IMR-90 (cell line): Measurements from ENCODE around the gene ARHGEF4. TPM values are rescaled to one million over a fixed set of nuclear protein-coding genes. Genes with fewer than 3 reads are reported as not detected.
"Not testable (repeated sequence)": the region's sequence is repeated elsewhere in the genome, so short reads cannot be mapped to it uniquely, and the experiment has no call there.

Experiments
- ATAC-seq: fragments of 200-7000 bp; cut with Tn5 transposase; 2 replicates; pipeline ENCODE4 v1.9.1; 2020; ENCODE audit warnings: low read depth, mild to moderate bottlenecking, moderate library complexity
- BruUV-seq: library from RNA; stranded (reverse); fragments of 400-500 nt; replicated peaks from 2 replicates; lab custom pipeline; 2021; lab: Mats Ljungman, UMichigan
- CTCF ChIA-PET: fragments of 300-600 bp; formaldehyde crosslinking; extraction: SDS; loops from one replicate; lab custom pipeline; 2021; ENCODE audit warnings: antibody characterized with exemption; lab: Yijun Ruan, JAX
- POLR2A ChIA-PET: fragments of 300-600 bp; sonication (Branson Sonifier 250); formaldehyde crosslinking; loops from one replicate; lab custom pipeline; 2022; ENCODE audit warnings: antibody characterized with exemption; ENCODE audit not compliant: unreplicated experiment; lab: Charles Lee
- DNase-seq: peaks from one replicate; pipeline ENCODE4 v3.0.0; 2013
- H2AFZ ChIP-seq: replicated peaks from 2 replicates; pipeline ENCODE3; 2013; ENCODE audit warnings: low read length, mild to moderate bottlenecking; ENCODE audit not compliant: poor library complexity
- H2AK5ac ChIP-seq: 2 replicates; pipeline ENCODE4 v1.6.1; 2013; ENCODE audit warnings: low read depth, low read length, inconsistent platforms
- H2AK9ac ChIP-seq: replicated peaks from 2 replicates; pipeline ENCODE3; 2013; ENCODE audit warnings: mild to moderate bottlenecking, low read depth, low read length, moderate library complexity; ENCODE audit not compliant: poor library complexity
- H2BK120ac ChIP-seq: 2 replicates; pipeline ENCODE4 v1.6.1; 2013; ENCODE audit warnings: low read depth, low read length, inconsistent platforms
- H2BK15ac ChIP-seq: 3 replicates; pipeline ENCODE4 v1.6.1; 2013; ENCODE audit warnings: low read depth, low read length, inconsistent platforms
- H2BK20ac ChIP-seq: 2 replicates; pipeline ENCODE4 v1.6.1; 2013; ENCODE audit warnings: low read depth, mild to moderate bottlenecking, inconsistent platforms, low read length, moderate library complexity
- H2BK5ac ChIP-seq: 2 replicates; pipeline ENCODE4 v1.6.1; 2013; ENCODE audit warnings: mild to moderate bottlenecking, low read depth, low read length, inconsistent platforms; ENCODE audit not compliant: poor library complexity, severe bottlenecking
- H3K14ac ChIP-seq: replicated peaks from 2 replicates; pipeline ENCODE4 v1.6.1; 2013; ENCODE audit warnings: low read depth, low read length, inconsistent platforms
- H3K18ac ChIP-seq: 2 replicates; pipeline ENCODE4 v1.6.1; 2013; ENCODE audit warnings: low read depth, low read length, control low read depth
- H3K23ac ChIP-seq: 2 replicates; pipeline ENCODE4 v1.6.1; 2013; ENCODE audit warnings: low read depth, low read length, inconsistent platforms
- H3K27ac ChIP-seq: 2 replicates; pipeline ENCODE4 v1.5.1; 2013; ENCODE audit warnings: mild to moderate bottlenecking, control low read depth, low read length; ENCODE audit not compliant: insufficient read depth
- H3K27me3 ChIP-seq: 2 replicates; pipeline ENCODE4 v1.6.1; 2013; ENCODE audit warnings: low read length; ENCODE audit not compliant: control insufficient read depth, insufficient read depth
- H3K36me3 ChIP-seq: 2 replicates; pipeline ENCODE4 v1.6.1; 2013; ENCODE audit warnings: low read length, mixed read lengths; ENCODE audit not compliant: control insufficient read depth, insufficient read depth
- H3K4ac ChIP-seq: 2 replicates; pipeline ENCODE4 v1.6.1; 2013; ENCODE audit warnings: low read depth, low read length, inconsistent platforms
- H3K4me1 ChIP-seq: 2 replicates; pipeline ENCODE4 v1.6.1; 2013; ENCODE audit warnings: low read length, mixed read lengths; ENCODE audit not compliant: control insufficient read depth, insufficient read depth
- H3K4me2 ChIP-seq: 2 replicates; pipeline ENCODE4 v1.6.1; 2013; ENCODE audit warnings: low read depth, mild to moderate bottlenecking, control low read depth, low read length, moderate library complexity
- H3K4me3 ChIP-seq: 2 replicates; pipeline ENCODE4 v1.5.1; 2013; ENCODE audit warnings: low read depth, mild to moderate bottlenecking, control low read depth, low read length, moderate library complexity; ENCODE audit not compliant: insufficient read depth
- H3K56ac ChIP-seq: 2 replicates; pipeline ENCODE4 v1.6.1; 2013; ENCODE audit warnings: low read length, inconsistent platforms; ENCODE audit not compliant: insufficient read depth; ENCODE audit errors: extremely low read depth
- H3K79me1 ChIP-seq, 2 experiments: 2 replicates each; pipeline ENCODE4 v1.6.1; 2013; ENCODE audit warnings: low read length in 2 of 2, inconsistent platforms in 1 of 2, low read depth in 1 of 2
- H3K9ac ChIP-seq: 2 replicates; pipeline ENCODE4 v1.6.1; 2013; ENCODE audit warnings: low read depth, low read length, control low read depth
- H3K9me1 ChIP-seq: 2 replicates; pipeline ENCODE4 v1.6.1; 2013; ENCODE audit warnings: low read length, inconsistent platforms; ENCODE audit not compliant: insufficient read depth
- H3K9me3 ChIP-seq: 2 replicates; pipeline ENCODE4 v1.6.1; 2013; ENCODE audit warnings: low read length; ENCODE audit not compliant: control insufficient read depth, insufficient read depth
- H4K20me1 ChIP-seq: 2 replicates; pipeline ENCODE4 v1.6.1; 2013; ENCODE audit warnings: low read length, inconsistent platforms; ENCODE audit not compliant: insufficient read depth
- H4K5ac ChIP-seq: 2 replicates; pipeline ENCODE4 v1.6.1; 2013; ENCODE audit warnings: mild to moderate bottlenecking, low read depth, low read length, control low read depth
- H4K8ac ChIP-seq, 2 experiments: 2 replicates each; pipeline ENCODE4 v1.6.1; 2013; ENCODE audit warnings: low read depth in 2 of 2, low read length in 2 of 2, control low read depth in 1 of 2, inconsistent platforms in 1 of 2
- H4K91ac ChIP-seq: 2 replicates; pipeline ENCODE4 v1.6.1; 2013; ENCODE audit warnings: low read depth, low read length, inconsistent platforms; ENCODE audit not compliant: insufficient read depth
- BHLHE40 ChIP-seq: fragments of 150-350 bp; IDR thresholded peaks from 2 replicates; pipeline ENCODE4 v1.6.1; 2016; ENCODE audit warnings: mild to moderate bottlenecking, low read depth, low read length
- POLR2A ChIP-seq: IDR thresholded peaks from 2 replicates; pipeline ENCODE4 v1.6.1; 2012; ENCODE audit warnings: mild to moderate bottlenecking, low read depth, low read length
- RCOR1 ChIP-seq: IDR thresholded peaks from 2 replicates; pipeline ENCODE4 v1.6.1; 2012; ENCODE audit warnings: mild to moderate bottlenecking, low read length, improper control_type of control experiment; ENCODE audit not compliant: insufficient replicate concordance
- WGBS, 2 experiments: methylation state at CpG; one replicate each; pipeline versions ENCODE4 v1.1.5 to v1.1.7; 2013; ENCODE audit warnings: missing lambda C conversion rate in 2 of 2; ENCODE audit not compliant: insufficient read length in 1 of 2; ENCODE audit errors: extremely low coverage in 2 of 2; 5-methylcytosine and 5-hydroxymethylcytosine counted together
- dilution Hi-C: fragments of 300-500 bp; cut with HindIII; formaldehyde crosslinking; loops from one replicate; pipeline ENCODE4 v1.14.3; 2018; ENCODE audit warnings: low sequenced_read_pairs; ENCODE audit not compliant: unreplicated experiment
- in situ Hi-C: fragments of 300-500 bp; cut with MboI; formaldehyde crosslinking; loops from 3 replicates; pipeline ENCODE4 v1.14.3; 2019; ENCODE audit warnings: low sequenced_read_pairs, inconsistent platforms, mixed read lengths
- intact Hi-C: fragments of 100-400 bp; cut with micrococcal nuclease; formaldehyde crosslinking; loops from 2 replicates; pipeline ENCODE4 v1.10.0; 2022
- polyA plus RNA-seq, 3 experiments: library from polyadenylated mRNA; depleted of rRNA; stranded (reverse); fragments of >200 nt; gene quantifications; 2 replicates each; pipeline ENCODE4 v1.2.3, GENCODE V29; 2012; ENCODE audit warnings: low replicate concordance in 1 of 3
- total RNA-seq: library from RNA; depleted of rRNA; stranded (reverse); fragments of >200 nt; gene quantifications from 2 replicates; pipeline ENCODE4 v1.2.3, GENCODE V29; 2012

The ARHGEF4 gene
- total and polyA plus RNA-seq, 2 of the 4 experiments (the other 2 are of a cell fraction) = 2.7 to 5.0 TPM

DNA sequence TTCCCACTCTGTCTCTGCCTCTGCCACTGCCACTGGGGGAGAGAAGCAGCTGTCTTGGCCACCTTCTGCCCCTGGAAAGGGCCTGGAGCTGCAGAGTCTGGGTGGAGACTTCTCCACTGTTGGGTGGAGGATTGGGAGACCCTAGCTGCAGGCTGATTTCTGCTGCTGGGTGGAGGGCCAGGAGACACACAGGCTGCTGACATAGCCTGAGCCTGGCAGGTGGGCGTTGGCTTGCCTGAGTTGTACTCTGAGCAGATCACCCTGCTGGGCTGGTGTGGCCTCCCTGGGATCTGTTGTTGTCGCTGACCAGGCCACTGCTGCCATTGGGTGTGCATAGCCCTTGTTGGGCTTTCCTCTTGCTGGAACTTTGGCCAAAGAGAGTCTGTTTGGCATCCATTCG lies 64.3 kb downstream of the ARHGEF4 start:
- dilution Hi-C loops (no loop called here), intact Hi-C loops (no loop called here), in situ Hi-C loops (no loop called here)
- H3K27ac ChIP-seq = no peak overlapping the region
- no peaks in the 10 kb centered on the region for H3K79me1 ChIP-seq
- H4K20me1 ChIP-seq = no peaks in the 10 kb centered on the region
- ChIA-PET CTCF (no interaction called here), POLR2A (no interaction called here)
- BruUV-seq = no TSS peak
- TF ChIP-seq POLR2A (no peak), RCOR1 (no peak), BHLHE40 (no peak)
- no peak overlapping the region for H3K23ac ChIP-seq
- H2BK5ac ChIP-seq = no peak overlapping the region
- H3K27me3 ChIP-seq = no peaks in the 10 kb centered on the region
- H3K4me1 ChIP-seq = no peaks in the 10 kb centered on the region
- DNase-seq (no peak), ATAC-seq (no peak)
- H4K5ac ChIP-seq = no peak overlapping the region
- no peak overlapping the region for H2BK20ac ChIP-seq
- no peak overlapping the region for H2AK9ac ChIP-seq
- H3K4me3 ChIP-seq = no peak overlapping the region
- H3K9me1 ChIP-seq = no peaks in the 10 kb centered on the region
- H4K91ac ChIP-seq = no peak overlapping the region
- no peak overlapping the region for H2BK15ac ChIP-seq
- H2AK5ac ChIP-seq = no peak overlapping the region
- no peaks in the 10 kb centered on the region for H3K9me3 ChIP-seq
- H3K4me2 ChIP-seq = no peak overlapping the region
- no peak overlapping the region for H3K4ac ChIP-seq
- no peaks in the 10 kb centered on the region for H3K36me3 ChIP-seq
- no peak overlapping the region for H2AFZ ChIP-seq
- no peak overlapping the region for H3K18ac ChIP-seq
- 60% methylated on average over 1 of the region's 3 CpGs; no CpG with 5 or more reads in 1 of the 2 experiments for WGBS, 2 experiments
- H4K8ac ChIP-seq = no peak overlapping the region
- H2BK120ac ChIP-seq = no peak overlapping the region
- H3K14ac ChIP-seq = no peak overlapping the region
- no peak overlapping the region for H3K9ac ChIP-seq
- no peak overlapping the region for H3K56ac ChIP-seq

DNA sequence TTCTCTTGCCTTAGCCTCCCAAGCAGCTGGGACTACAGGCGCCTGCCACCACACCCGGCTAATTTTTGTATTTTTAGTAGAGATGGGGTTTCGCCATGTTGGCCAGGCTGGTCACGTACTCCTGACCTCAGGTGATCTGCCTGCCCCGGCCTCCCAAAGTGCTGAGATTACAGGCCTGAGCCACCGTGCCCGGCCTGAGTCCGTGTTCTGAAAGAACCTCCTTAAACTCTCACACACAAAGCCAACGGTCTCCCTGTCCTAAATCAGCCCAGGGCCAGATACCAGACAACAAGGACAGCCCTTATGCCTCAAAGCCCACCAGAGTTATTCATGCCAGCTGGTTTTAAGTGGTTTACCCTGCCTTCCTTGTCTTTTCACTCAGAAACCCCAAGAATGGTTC lies 64.9 kb downstream of the ARHGEF4 start:
- H2BK5ac ChIP-seq, H3K9me1 ChIP-seq, H3K4me3 ChIP-seq, H2BK20ac ChIP-seq, H3K4me1 ChIP-seq, H2BK120ac ChIP-seq, ATAC-seq, H3K27ac ChIP-seq, BruUV-seq, POLR2A ChIA-PET, in situ Hi-C loops, CTCF ChIA-PET, H3K56ac ChIP-seq, dilution Hi-C loops, intact Hi-C loops, H3K18ac ChIP-seq, H4K91ac ChIP-seq, H2BK15ac ChIP-seq, H3K9ac ChIP-seq, H2AK5ac ChIP-seq, H4K20me1 ChIP-seq, H2AK9ac ChIP-seq, H3K23ac ChIP-seq, H3K79me1 ChIP-seq, DNase-seq, H4K5ac ChIP-seq, H3K36me3 ChIP-seq, H3K4me2 ChIP-seq, H3K4ac ChIP-seq, H3K27me3 ChIP-seq, H2AFZ ChIP-seq, H3K9me3 ChIP-seq, H3K14ac ChIP-seq, H4K8ac ChIP-seq: not testable (repeated sequence)
- 80% methylated on average over 1 of the region's 9 CpGs; no CpG with 5 or more reads in 1 of the 2 experiments for WGBS, 2 experiments
